SJSA1 (cell line): ENCODE measurements around the gene LMAN2. TPM values are rescaled to one million over a fixed set of nuclear protein-coding genes. Genes with fewer than 3 reads are reported as not detected.
"Not testable (repeated sequence)": the region's sequence is repeated elsewhere in the genome, so short reads cannot be mapped to it uniquely, and the experiment has no call there.

Experiments used
- DNase-seq, 2 experiments: peaks; one replicate each; pipeline ENCODE4 v3.0.0-alpha.2; 2015 to 2020; ENCODE audit warnings: low spot score in 2 of 2, low read depth in 1 of 2
- H3K27ac ChIP-seq: fragments of 250-450 bp; sonication (Bioruptor Pico); 2 replicates; pipeline ENCODE4 v1.5.1; 2020; ENCODE audit warnings: mild to moderate bottlenecking, moderate library complexity
- H3K27me3 ChIP-seq: fragments of 250-450 bp; sonication (Bioruptor Pico); replicated peaks from 2 replicates; pipeline ENCODE4 v1.5.1; 2020; ENCODE audit warnings: mild to moderate bottlenecking, moderate library complexity
- H3K36me3 ChIP-seq: fragments of 250-450 bp; sonication (Bioruptor Pico); 2 replicates; pipeline ENCODE4 v1.5.1; 2020; ENCODE audit warnings: mild to moderate bottlenecking
- H3K4me1 ChIP-seq: fragments of 250-450 bp; sonication (Bioruptor Pico); replicated peaks from 2 replicates; pipeline ENCODE4 v1.6.1; 2021; ENCODE audit warnings: mild to moderate bottlenecking
- H3K4me3 ChIP-seq: fragments of 250-450 bp; sonication (Bioruptor Pico); 2 replicates; pipeline ENCODE4 v1.5.1; 2020; ENCODE audit warnings: mild to moderate bottlenecking
- H3K9me3 ChIP-seq: fragments of 250-450 bp; sonication (Bioruptor Pico); replicated peaks from 2 replicates; pipeline ENCODE4 v1.5.1; 2020; ENCODE audit warnings: mild to moderate bottlenecking
- total RNA-seq: library from RNA; depleted of rRNA; stranded (reverse); fragments of >200 nt; shearing (Covaris generic); gene quantifications from 2 replicates; pipeline ENCODE4 v1.2.3, GENCODE V29; 2014

LMAN2 gene
- total RNA-seq, 1 experiment from 2014 or later = 397 TPM

- peak within 1 kb of the TSS; percentile 86 for H3K27ac ChIP-seq
- H3K9me3 ChIP-seq = no peaks in the 10 kb centered on the region
- H3K36me3 ChIP-seq = peaks cover 46% of the 10 kb centered on the region
- DNase-seq = peak; percentile 100
- peaks cover 32% of the 10 kb centered on the region for H3K4me1 ChIP-seq
- no peaks in the 10 kb centered on the region for H3K27me3 ChIP-seq
- peak within 1 kb of the TSS; percentile 71 for H3K4me3 ChIP-seq
These were observed 39.5 kb downstream of the LMAN2 start, which contains the start of gene MXD3 for GRCh38 chr5:177311723-177312648. TSS of gene MXD3 (minus strand) at chr5:177311898. CDS start at chr5:177311830, 68 bp downstream.

GRCh38 chr5:177311392-177311722 lies 40.1 kb downstream of the LMAN2 start:
- peak; percentile 60 to 79 for DNase-seq
- peak overlapping the region; percentile 71 for H3K4me3 ChIP-seq
- no peaks in the 10 kb centered on the region for H3K27me3 ChIP-seq
- peaks cover 49% of the 10 kb centered on the region for H3K36me3 ChIP-seq
- H3K4me1 ChIP-seq = peaks cover 32% of the 10 kb centered on the region
- H3K9me3 ChIP-seq = no peaks in the 10 kb centered on the region
- H3K27ac ChIP-seq = peak overlapping the region; percentile 86

DNA sequence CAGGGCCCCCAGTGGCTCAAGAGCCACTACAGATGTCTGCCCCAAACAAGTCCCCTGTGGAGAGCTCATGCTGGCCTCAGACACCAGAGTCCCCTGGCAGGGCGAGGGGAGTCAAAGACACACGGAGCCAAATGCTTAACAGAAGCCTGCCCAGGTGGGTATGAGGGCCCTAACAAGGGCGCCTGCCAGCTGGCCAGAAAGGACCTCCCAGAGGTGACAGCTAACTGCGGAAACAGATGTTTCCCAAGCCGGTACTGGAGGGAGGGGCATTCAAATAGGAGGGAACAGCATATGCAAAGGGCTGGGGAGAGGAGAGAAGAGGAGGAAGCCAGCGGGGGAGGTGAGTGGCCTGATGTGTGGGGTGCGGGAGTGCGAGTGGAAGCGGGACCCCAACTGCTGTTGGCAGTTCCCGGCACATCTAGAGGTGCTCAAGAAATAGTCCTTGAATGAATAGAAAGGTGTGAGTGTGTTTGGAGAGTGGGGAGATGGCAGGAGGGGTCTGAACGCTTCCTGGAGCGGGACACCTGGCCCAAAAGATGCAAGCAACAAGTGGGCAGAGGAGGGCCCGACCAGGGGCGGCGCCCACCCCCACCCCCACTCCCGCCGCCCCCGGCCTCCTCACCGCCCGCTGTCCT lies 40.6 kb downstream of the LMAN2 start:
- H3K27ac ChIP-seq = no peak overlapping the region
- H3K36me3 ChIP-seq = peaks cover 54% of the 10 kb centered on the region
- peak; percentile 51 to 58 for DNase-seq
- H3K4me1 ChIP-seq = peaks cover 32% of the 10 kb centered on the region
- H3K4me3 ChIP-seq = peak overlapping the region; percentile 71
- H3K9me3 ChIP-seq = no peaks in the 10 kb centered on the region
- H3K27me3 ChIP-seq = no peaks in the 10 kb centered on the region

- no peaks in the 10 kb centered on the region for H3K27me3 ChIP-seq
- H3K9me3 ChIP-seq = no peaks in the 10 kb centered on the region
- peaks cover 60% of the 10 kb centered on the region for H3K36me3 ChIP-seq
- peaks cover 37% of the 10 kb centered on the region for H3K4me1 ChIP-seq
- peak overlapping the region; percentile 71 for H3K4me3 ChIP-seq
- H3K27ac ChIP-seq = no peak overlapping the region
- DNase-seq = peak in 1 of 2 experiments; percentile 49
These were observed 41.1 kb downstream of the LMAN2 start for GRCh38 chr5:177310332-177310731.

DNA sequence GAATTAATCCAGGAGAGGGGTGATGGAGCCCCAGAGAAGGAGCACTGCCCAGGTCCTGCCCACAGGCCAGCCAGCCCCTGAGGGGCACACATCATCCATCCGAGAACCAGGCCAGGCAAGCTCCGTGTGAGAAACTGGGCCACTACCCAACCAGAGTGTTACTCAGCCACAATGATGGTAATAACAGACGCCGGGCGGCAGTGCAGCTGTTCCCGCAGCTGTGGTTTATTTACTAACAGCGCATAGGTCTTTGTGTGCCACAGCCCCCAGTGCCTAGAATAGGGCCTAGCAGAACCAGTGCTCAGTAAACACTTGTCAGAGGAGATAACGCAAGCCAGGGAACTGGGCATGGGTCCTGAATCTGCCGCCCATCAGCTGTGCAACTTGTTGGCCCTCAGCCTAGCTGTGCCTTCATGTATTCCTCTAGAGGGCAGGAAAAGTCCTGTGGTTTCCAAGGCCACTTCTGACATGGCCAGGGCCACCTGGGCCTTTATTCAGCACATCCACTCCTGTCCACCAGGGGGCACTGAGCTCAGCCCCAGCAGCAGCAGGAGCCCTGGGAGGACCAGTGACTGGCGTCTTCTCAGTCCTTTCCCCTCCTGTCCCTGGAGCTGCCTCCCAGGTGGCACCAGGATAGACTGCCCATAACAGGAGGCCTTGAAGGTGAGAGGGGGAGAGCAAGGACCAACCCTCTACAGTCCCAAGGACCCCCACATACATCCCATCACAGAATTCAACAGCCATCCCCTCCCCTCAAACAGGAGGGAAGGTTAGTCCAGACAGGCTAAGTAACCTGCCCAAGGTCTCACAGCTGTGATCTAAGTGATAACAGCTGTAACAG lies 41.9 kb downstream of the LMAN2 start:
- DNase-seq = peak; percentile 74 to 83
- no peaks in the 10 kb centered on the region for H3K27me3 ChIP-seq
- H3K36me3 ChIP-seq = peaks cover 67% of the 10 kb centered on the region
- H3K4me3 ChIP-seq = peak overlapping the region; percentile 71; the same call in 1 of the 2 replicates
- no peaks in the 10 kb centered on the region for H3K9me3 ChIP-seq
- peaks cover 43% of the 10 kb centered on the region for H3K4me1 ChIP-seq
- H3K27ac ChIP-seq = no peak overlapping the region

DNA sequence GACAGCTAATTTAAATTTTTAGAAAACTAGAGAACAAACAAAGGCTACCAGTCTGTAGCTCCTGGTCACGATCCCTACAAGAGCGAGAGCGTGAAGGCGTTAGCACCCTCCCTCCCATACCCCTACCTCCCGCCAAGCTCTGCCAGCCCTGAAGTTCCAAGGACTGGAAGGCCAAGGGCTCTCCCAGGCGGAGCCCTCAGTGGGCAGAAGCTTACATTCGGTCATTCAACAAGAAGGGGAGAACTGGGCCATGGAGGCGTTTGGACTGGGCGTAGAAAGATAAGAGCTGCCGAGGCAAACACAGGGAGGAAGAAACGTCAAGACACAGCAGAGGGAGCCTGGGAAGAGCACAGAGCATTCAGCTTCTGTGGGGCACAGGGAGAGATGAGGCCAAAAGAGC lies 42.7 kb downstream of the LMAN2 start:
- H3K9me3 ChIP-seq = no peaks in the 10 kb centered on the region
- H3K4me3 ChIP-seq = no peak overlapping the region
- peaks cover 46% of the 10 kb centered on the region for H3K4me1 ChIP-seq
- no peak overlapping the region for H3K27ac ChIP-seq
- DNase-seq = no peak
- H3K36me3 ChIP-seq = peaks cover 76% of the 10 kb centered on the region
- no peaks in the 10 kb centered on the region for H3K27me3 ChIP-seq

DNA sequence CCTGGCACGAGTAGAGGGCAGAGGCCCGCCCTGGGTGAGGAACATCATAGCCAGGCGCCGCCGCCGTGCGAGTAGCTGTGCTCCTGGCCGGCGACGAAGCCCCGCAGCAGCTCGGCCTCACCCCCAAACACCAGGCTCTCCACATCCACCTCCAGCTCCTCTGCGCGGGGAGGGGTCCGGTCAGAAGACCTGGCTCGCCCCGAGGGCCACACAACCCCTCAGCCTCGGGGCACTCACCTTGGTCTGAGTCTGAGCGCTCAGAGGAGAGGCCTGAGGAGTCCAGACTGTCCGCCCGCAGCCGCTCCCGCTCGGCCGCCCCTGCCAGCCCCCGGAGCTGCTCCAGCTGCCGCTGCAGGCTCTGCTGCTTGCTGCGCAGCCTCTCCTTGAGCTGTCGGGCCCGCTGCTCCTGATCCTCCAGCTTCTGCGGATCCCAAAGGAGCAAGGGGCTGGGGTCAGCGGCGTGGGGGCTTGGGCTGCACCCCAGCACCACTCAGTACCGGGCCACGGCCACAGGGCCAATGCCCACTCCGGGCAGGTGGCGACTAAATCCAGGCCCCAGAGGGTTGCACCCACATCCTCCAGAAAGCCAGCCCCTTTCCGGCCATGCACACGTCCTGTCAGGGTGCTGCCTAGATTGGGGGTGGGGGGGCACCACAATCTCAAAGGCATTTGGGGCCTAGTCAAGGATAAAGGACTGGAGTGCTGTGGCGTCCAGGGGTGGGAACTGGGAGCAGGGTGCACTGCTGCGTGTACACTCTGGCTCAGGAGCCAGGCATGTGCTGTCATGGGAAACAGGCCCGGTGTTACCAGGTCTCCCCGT lies 43.7 kb downstream of the LMAN2 start:
- H3K27me3 ChIP-seq = no peaks in the 10 kb centered on the region
- H3K4me3 ChIP-seq = no peak overlapping the region
- H3K27ac ChIP-seq = no peak overlapping the region
- H3K36me3 ChIP-seq = peaks cover 82% of the 10 kb centered on the region
- H3K4me1 ChIP-seq = peaks cover 40% of the 10 kb centered on the region
- no peaks in the 10 kb centered on the region for H3K9me3 ChIP-seq
- DNase-seq = peak in 1 of 2 experiments; percentile 52

DNA sequence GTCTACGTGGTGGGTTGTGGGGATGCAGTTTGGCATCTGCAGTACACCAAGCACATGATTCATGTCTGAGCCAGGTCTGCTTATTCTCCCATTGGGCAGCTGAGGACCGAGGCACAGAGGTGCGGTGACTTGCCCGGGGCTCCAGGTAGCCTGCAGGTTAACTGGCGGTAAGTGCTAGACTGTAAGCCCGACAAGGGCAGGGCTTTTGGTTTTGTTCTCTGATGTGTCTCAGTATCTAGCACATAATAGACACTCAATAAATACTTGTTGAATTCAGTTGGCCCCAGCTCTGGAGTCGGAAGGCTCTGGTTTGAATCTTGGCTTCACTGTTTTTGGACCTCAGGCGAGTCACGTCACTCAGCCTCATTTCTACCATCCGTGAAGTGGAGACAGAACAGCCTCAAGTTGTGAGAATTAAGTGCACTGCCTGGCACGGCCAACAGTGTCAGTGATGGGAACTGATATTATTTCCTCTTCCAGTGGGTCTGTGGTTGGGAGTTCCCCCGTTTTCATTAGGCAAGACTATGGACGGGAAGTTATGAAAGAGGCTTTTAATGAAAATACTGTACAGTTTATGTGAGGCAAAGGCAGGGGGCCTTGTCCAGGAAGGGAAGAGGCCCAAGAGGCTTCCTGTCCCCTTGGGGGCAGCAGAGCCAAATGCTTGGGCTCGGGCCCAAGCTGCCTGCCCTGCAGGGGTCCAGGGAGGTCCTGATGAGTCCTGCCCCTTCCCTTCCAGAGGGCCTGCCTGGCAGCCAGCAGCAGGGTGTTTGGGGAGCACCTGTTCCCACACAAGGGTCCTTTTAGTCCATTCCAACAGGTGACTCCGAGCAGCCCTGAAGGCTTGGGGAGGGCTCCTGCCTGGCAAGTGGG lies 44.6 kb downstream of the LMAN2 start:
- no peak overlapping the region for H3K4me3 ChIP-seq
- peaks cover 91% of the 10 kb centered on the region for H3K36me3 ChIP-seq
- no peak overlapping the region for H3K27ac ChIP-seq
- DNase-seq = no peak
- no peaks in the 10 kb centered on the region for H3K27me3 ChIP-seq
- H3K4me1 ChIP-seq = peaks cover 44% of the 10 kb centered on the region
- H3K9me3 ChIP-seq = no peaks in the 10 kb centered on the region

DNA sequence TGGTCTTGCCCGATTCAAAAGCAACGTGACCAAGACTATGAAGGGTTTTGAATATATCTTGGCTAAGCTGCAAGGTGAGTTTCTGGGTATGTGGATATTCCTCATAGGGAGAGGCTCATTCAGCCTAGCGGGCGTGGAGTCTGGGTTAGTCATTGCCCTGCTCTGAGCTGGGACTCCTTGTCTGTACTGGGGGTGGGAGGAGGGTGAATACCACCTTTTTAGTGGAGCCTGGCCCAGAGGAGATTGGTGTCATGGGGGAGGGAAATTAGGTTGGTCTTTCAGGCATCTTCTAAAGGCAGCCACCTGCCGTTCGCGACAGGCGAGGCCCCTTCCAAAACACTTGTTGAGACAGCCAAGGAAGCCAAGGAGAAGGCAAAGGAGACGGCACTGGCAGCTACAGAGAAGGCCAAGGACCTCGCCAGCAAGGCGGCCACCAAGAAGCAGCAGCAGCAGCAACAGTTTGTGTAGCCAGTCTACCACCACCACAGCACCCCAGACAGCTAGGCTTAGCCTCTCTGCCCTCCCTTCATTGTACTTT lies 45.3 kb downstream of the LMAN2 start:
- Histone ChIP-seq H3K36me3 (peaks cover 94% of the 10 kb centered on the region), H3K4me1 (peaks cover 52% of the 10 kb centered on the region)
- H3K9me3 ChIP-seq, H3K27me3 ChIP-seq, DNase-seq, H3K27ac ChIP-seq, H3K4me3 ChIP-seq: not testable (repeated sequence)

DNA sequence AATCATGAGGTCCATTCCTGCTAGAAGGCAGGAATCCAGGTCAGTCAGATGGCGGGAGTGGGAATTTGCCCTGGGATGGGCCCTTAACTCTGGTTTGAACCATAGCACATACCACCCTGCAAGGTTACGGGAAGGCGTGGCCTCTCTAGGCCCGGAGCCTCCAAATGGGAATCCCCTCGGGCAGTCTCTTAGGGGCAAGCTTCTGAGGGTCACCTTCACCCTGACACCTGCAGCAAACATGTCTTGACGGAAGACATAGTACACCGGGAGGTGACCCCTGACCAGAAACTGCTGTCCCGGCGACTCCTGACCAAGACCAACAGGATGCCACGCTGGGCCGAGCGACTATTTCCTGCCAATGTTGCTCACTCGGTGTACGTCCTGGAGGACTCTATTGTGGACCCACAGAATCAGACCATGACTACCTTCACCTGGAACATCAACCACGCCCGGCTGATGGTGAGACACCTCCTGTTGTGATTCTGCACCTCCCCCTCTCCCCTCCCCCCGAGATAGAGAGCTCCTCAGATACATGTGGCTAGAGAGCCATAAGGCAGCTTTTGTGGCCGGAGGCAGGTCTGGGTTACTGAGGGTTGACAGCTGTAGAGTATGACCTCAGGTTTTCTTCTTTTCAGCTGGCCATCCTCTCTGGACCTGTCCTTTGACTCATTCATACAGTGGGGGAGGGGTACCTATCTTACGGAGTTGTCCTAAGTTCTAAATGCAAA lies 46.9 kb downstream of the LMAN2 start:
- Histone ChIP-seq H3K9me3 (no peaks in the 10 kb centered on the region), H3K27me3 (no peaks in the 10 kb centered on the region), H3K36me3 (peaks cover 92% of the 10 kb centered on the region), H3K4me1 (peaks cover 49% of the 10 kb centered on the region), H3K27ac (no peak overlapping the region), H3K4me3 (peak overlapping the region; percentile 78)
- DNase-seq = peak in 1 of 2 experiments; percentile 54

DNA sequence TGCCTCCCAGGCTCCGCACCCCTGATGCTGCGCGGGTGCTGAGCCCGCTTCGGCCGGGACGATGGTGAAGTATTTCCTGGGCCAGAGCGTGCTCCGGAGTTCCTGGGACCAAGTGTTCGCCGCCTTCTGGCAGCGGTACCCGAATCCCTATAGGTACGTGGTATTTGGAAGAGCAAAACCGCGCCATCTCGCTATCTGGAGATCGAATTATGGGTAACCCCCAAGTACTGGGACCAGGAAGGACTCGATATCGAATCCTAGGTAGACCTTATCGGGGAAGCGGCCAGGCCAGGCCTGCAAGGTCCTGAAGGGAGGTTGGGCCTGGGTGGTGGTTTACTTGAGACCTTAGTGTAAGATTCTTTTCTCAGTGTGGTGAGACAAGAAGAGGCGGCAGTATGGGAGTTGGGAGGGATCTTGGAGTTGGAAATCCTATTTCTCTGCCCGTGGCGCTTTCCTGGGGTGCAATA lies 47.5 kb downstream of the LMAN2 start:
- H3K36me3 ChIP-seq = peaks cover 91% of the 10 kb centered on the region
- peak; percentile 53 to 57 for DNase-seq

More for the DNA sequence above, 47.5 kb downstream of the LMAN2 start:
- peaks cover 45% of the 10 kb centered on the region for H3K4me1 ChIP-seq
- no peaks in the 10 kb centered on the region for H3K27me3 ChIP-seq
- H3K9me3 ChIP-seq = no peaks in the 10 kb centered on the region
- peak overlapping the region; percentile 78 for H3K4me3 ChIP-seq
- H3K27ac ChIP-seq = peak overlapping the region; percentile 57
